GM21515 (cell line): ENCODE results near the gene OR4C13.
"Not testable (repeated sequence)": the region's sequence is repeated elsewhere in the genome, so short reads cannot be mapped to it uniquely, and the experiment has no call there.

ENCODE experiments used
- ATAC-seq: cut with Tn5 transposase; IDR thresholded peaks from one replicate; pipeline ENCODE4 v1.9.1; 2021; ENCODE audit not compliant: unreplicated experiment

OR4C13 gene

DNA sequence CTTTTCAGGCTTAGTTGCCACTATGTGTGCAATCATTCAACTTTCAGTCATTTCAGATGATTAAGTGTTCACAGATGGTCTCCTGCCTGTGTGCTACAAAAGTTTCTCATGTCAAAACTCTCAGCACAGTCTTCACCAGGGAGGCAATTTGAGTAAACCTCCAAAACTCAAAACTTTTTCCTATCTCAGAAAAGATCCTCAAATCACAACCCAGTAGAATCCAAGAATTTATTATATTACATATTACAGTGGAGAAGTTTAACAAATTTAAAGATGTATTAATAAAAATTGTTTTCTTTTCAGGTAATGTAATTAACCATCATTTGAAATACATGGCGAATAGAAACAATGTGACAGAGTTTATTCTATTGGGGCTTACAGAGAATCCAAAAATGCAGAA, at the start of gene OR4C13:
Gene OR4C13 (plus strand): TSS at position 301 of the 400 bp plus-strand sequence. CDS start 32 bp downstream, at position 333.
- no peak for ATAC-seq

DNA sequence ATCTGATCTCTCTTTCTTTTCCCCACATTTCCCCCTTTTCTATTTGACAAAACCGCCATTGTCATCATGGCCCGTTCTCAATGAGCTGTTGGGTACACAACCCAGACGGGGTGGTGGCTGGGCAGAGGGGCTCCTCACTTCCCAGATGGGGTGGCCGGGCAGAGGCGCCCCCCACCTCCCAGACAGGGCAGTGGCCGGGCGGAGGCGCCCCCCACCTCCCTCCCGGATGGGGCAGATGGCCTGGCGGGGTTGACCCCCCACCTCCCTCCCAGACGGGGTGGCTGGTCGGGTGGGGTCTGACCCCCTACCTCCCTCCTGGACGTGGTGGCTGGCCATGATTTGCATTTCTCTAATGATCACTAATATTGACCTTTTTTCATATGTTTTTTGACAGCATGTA, 40.7 kb upstream of the OR4C13 start:
- not testable (repeated sequence) for ATAC-seq

DNA sequence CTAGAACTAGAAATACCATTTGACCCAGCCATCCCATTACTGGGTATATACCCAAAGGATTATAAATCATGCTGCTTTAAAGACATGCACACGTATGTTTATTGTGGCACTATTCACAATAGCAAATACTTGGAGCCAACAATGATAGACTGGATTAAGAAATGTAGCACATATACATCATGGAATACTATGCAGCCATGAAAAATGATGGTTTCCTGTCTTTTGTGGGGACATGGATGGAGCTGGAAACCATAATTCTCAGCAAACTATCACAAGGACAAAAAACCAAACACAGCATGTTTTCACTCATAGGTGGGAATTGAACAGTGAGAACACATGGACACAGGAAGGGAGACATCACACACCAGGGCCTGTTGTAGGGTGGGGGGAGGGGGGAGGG, 3.5 kb upstream of the OR4C13 start:
- not testable (repeated sequence) for ATAC-seq

DNA sequence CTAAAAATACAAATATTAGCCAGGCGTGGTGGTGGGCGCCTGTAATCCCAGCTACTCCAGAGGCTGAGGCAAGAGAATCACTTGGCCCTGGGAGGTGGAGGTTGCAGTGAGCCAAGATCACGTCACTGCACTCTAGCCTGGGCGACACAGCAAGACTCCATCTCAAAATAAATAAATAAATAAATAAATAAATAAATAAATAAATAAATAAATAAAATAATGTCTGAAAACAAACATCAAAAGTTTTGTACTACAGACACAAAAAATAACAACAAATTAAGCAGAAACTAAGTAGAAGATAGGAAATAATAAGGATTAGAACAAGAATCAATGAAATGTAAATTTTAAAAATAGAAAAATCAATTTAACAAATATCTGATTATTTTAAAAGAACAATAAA, 21.2 kb downstream of the OR4C13 start:
- ATAC-seq = not testable (repeated sequence)

DNA sequence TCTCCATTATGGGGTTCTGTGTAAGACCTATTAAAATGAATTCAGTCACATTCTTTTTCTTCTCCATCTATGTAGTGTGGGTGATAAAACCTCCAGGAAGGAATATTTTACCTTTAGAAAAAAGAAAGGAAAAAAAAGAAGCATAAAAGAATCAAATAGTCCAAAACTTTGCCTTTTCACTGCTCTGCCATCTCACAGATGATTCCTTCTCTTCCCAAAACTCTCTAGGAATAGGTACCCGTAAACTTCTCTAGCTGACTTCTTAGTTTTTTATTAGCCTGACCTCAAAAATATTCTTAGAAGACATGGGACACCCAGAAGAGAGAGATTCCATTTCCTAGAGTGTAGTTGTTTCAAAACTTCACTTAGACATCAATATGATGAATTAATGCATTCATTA, 30.2 kb downstream of the OR4C13 start, which contains the start of gene OR4C12:
Gene OR4C12 (minus strand): TSS at position 101 of the 400 bp plus-strand sequence. CDS start 34 bp downstream, at position 67.
- ATAC-seq = not testable (repeated sequence)

DNA sequence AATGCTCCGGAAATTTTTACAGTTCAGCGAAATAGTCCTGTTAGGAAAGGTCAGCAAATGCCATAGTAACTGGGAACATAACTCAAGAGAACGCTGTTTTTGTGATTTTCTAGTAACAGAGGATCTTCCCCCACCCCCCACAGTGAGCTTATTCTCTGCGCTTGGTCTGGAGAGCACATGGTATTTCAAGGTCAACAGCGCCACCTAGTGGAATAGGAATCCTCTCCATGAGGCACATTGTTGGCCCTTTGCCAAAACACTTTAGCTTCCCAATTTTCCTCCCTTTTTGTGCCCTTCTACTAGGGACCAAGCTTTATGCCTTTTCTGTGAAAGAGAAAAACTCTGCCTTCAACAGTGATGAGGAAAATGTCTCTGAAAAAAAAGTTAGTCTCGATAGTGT, 43.4 kb downstream of the OR4C13 start:
- ATAC-seq = no peak
